Ascending aorta (tissue), 2 donors: ENCODE results near the gene FIZ1. TPM values are rescaled to one million over a fixed set of nuclear protein-coding genes. Genes with fewer than 3 reads are reported as not detected.

ENCODE experiments used
- DNase-seq, 2 donors: peaks; one replicate each; pipeline ENCODE4 v3.0.0-alpha.2; 2019; ENCODE audit warnings: low spot score in 2 of 2
- H3K27ac ChIP-seq, 2 donors: fragments of 200-600 bp; sonication (generic); one replicate each; pipeline ENCODE4 v1.5.1; 2016 to 2017; ENCODE audit warnings: mild to moderate bottlenecking in 1 of 2
- H3K27me3 ChIP-seq: fragments of 200-600 bp; sonication (generic); one replicate; pipeline ENCODE4 v1.5.1; 2017
- H3K36me3 ChIP-seq, 2 donors: fragments of 200-600 bp; sonication (generic); one replicate each; pipeline ENCODE4 v1.5.1; 2016
- H3K4me1 ChIP-seq, 2 donors: fragments of 200-600 bp; sonication (generic); one replicate each; pipeline ENCODE4 v1.5.1; 2016 to 2017; ENCODE audit warnings: mild to moderate bottlenecking in 1 of 2
- H3K4me3 ChIP-seq, 2 donors: fragments of 200-600 bp; sonication (generic); one replicate each; pipeline ENCODE4 v1.5.1; 2016 to 2017; ENCODE audit warnings: mild to moderate bottlenecking in 1 of 2
- H3K9me3 ChIP-seq, 2 donors: fragments of 200-600 bp; sonication (generic); one replicate each; pipeline ENCODE4 v1.5.1; 2016
- CTCF ChIP-seq, 3 experiments: fragments of 200-600 bp in 2 of 3; fragments of 450-650 bp in 1 of 3; sonication (generic) in 2 of 3; IDR thresholded peaks; one replicate each; pipeline ENCODE4 v1.5.1; 2016 to 2019; ENCODE audit warnings: antibody characterized with exemption in 3 of 3, mild to moderate bottlenecking in 1 of 3, moderate library complexity in 1 of 3
- intact Hi-C: fragments of 100-400 bp; cut with DNase I; formaldehyde crosslinking; loops from one replicate; pipeline ENCODE4 v1.15.1; 2023
- total RNA-seq: library from RNA; depleted of rRNA; stranded (reverse); fragments of >200 nt; gene quantifications from one replicate; pipeline ENCODE4 v1.1.0, GENCODE V29; 2016

FIZ1 gene
- total RNA-seq, 1 donor from 2014 or later: 30.5 TPM

- Histone ChIP-seq H3K9me3 (no peaks in the 10 kb centered on the region), H3K4me3 (no peak overlapping the region), H3K36me3 (peaks cover 12 to 30% of the 10 kb centered on the region in 2 donors), H3K4me1 (no peaks in the 10 kb centered on the region), H3K27me3 (no peaks in the 10 kb centered on the region), H3K27ac (no peak overlapping the region)
- DNase-seq: no peak
- no peak for TF ChIP-seq CTCF (IDR thresholded peaks at IDR 0.05)
- intact Hi-C loops: no loop called here
Measured at GRCh38 chr19:55594996-55595545, 4.2 kb downstream of the FIZ1 start.

GRCh38 chr19:55593096-55593772 is 6.1 kb downstream of the FIZ1 start:
- Histone ChIP-seq H3K36me3 (peaks cover 12 to 30% of the 10 kb centered on the region in 2 donors), H3K4me1 (no peaks in the 10 kb centered on the region), H3K4me3 (no peak overlapping the region), H3K27ac (no peak overlapping the region), H3K27me3 (no peaks in the 10 kb centered on the region), H3K9me3 (no peaks in the 10 kb centered on the region)
- DNase-seq: no peak
- no peak for TF ChIP-seq CTCF (IDR thresholded peaks at IDR 0.05)
- intact Hi-C loops: no loop called here

GRCh38 chr19:55592391-55593090 is 6.8 kb downstream of the FIZ1 start:
- no peak for TF ChIP-seq CTCF (IDR thresholded peaks at IDR 0.05)
- peak in 1 of 2 donors; percentile 61 for DNase-seq
- Histone ChIP-seq H3K4me1 (no peaks in the 10 kb centered on the region), H3K27ac (no peak overlapping the region), H3K27me3 (no peaks in the 10 kb centered on the region), H3K36me3 (peaks cover 12 to 30% of the 10 kb centered on the region in 2 donors), H3K4me3 (no peak overlapping the region), H3K9me3 (no peaks in the 10 kb centered on the region)
- intact Hi-C loops: no loop called here

- H3K27me3 ChIP-seq: no peaks in the 10 kb centered on the region
- H3K27ac ChIP-seq: no peak overlapping the region
- H3K4me3 ChIP-seq: no peak overlapping the region
- peaks cover 9 to 23% of the 10 kb centered on the region in 2 donors for H3K36me3 ChIP-seq
- peaks cover 6 to 8% of the 10 kb centered on the region in 2 donors for H3K4me1 ChIP-seq
- no peak for DNase-seq
- intact Hi-C loops: no loop called here
- TF ChIP-seq CTCF (IDR thresholded peaks at IDR 0.05): no peak
- H3K9me3 ChIP-seq: no peaks in the 10 kb centered on the region
Measured at GRCh38 chr19:55591555-55591954, 7.8 kb downstream of the FIZ1 start.

GRCh38 chr19:55590617-55591016 is 8.7 kb downstream of the FIZ1 start:
- Histone ChIP-seq H3K36me3 (peaks cover 9 to 18% of the 10 kb centered on the region in 2 donors), H3K9me3 (no peaks in the 10 kb centered on the region), H3K27me3 (no peaks in the 10 kb centered on the region), H3K4me3 (no peak overlapping the region), H3K27ac (no peak overlapping the region), H3K4me1 (peaks cover 13% of the 10 kb centered on the region in 2 donors)
- intact Hi-C loops: no loop called here
- TF ChIP-seq CTCF (IDR thresholded peaks at IDR 0.05): no peak
- no peak for DNase-seq
